Smooth muscle cell (in vitro differentiated cells): ENCODE data around the gene CCDC85B. TPM values are rescaled to one million over a fixed set of nuclear protein-coding genes. Genes with fewer than 3 reads are reported as not detected.

Experiments
- DNase-seq: peaks from one replicate; lab custom pipeline; 2025; ENCODE audit not compliant: unreplicated experiment; lab: John Stamatoyannopoulos, UW
- H2AFZ ChIP-seq: fragments of 200-600 bp; sonication (generic); 2 replicates; pipeline ENCODE4 v1.6.0; 2016; ENCODE audit warnings: antibody characterized with exemption, low read depth, mild to moderate bottlenecking
- H3F3A ChIP-seq: fragments of 200-600 bp; sonication (generic); 2 replicates; pipeline ENCODE4 v1.6.0; 2017; ENCODE audit warnings: antibody characterized with exemption, low read depth
- H3K27ac ChIP-seq: fragments of 200-600 bp; sonication (generic); 2 replicates; pipeline ENCODE4 v1.5.1; 2016; ENCODE audit warnings: low read depth, mild to moderate bottlenecking
- H3K27me3 ChIP-seq: fragments of 200-600 bp; sonication (generic); 2 replicates; pipeline ENCODE4 v1.6.1; 2016; ENCODE audit warnings: low read depth, mild to moderate bottlenecking
- H3K36me3 ChIP-seq: fragments of 200-600 bp; sonication (generic); 2 replicates; pipeline ENCODE4 v1.5.1; 2016; ENCODE audit warnings: low read depth
- H3K4me1 ChIP-seq: fragments of 200-600 bp; sonication (generic); 2 replicates; pipeline ENCODE4 v1.5.1; 2016; ENCODE audit warnings: low read depth
- H3K4me2 ChIP-seq: fragments of 200-600 bp; sonication (generic); 2 replicates; pipeline ENCODE4 v1.6.0; 2016; ENCODE audit warnings: mild to moderate bottlenecking
- H3K4me3 ChIP-seq: fragments of 200-600 bp; sonication (generic); 2 replicates; pipeline ENCODE4 v1.5.1; 2016; ENCODE audit warnings: mild to moderate bottlenecking
- H3K79me2 ChIP-seq: fragments of 200-600 bp; sonication (generic); 2 replicates; pipeline ENCODE4 v1.6.0; 2016; ENCODE audit warnings: low read depth, mild to moderate bottlenecking
- H3K9ac ChIP-seq: fragments of 200-600 bp; sonication (generic); 2 replicates; pipeline ENCODE4 v1.6.0; 2016; ENCODE audit warnings: low read depth
- H3K9me3 ChIP-seq: fragments of 200-600 bp; sonication (generic); replicated peaks from 2 replicates; pipeline ENCODE4 v1.5.1; 2016; ENCODE audit warnings: low read depth
- H4K20me1 ChIP-seq: fragments of 200-600 bp; sonication (generic); 2 replicates; pipeline ENCODE4 v1.6.0; 2016; ENCODE audit warnings: low read depth
- WGBS: methylation state at CpG from one replicate; pipeline ENCODE4 v1.1.7; 2016; ENCODE audit warnings: low lambda C conversion rate; 5-methylcytosine and 5-hydroxymethylcytosine counted together
- polyA plus RNA-seq: library from polyadenylated mRNA; unstranded; fragments of >200 nt; fragmentation: Nextera tagmentation; extraction: Ambion mirVana; gene quantifications from 2 replicates; pipeline ENCODE4 v1.2.1, GENCODE V29; 2016
- total RNA-seq: library from RNA; depleted of rRNA; stranded (reverse); fragments of >200 nt; gene quantifications from 2 replicates; pipeline ENCODE4 v1.2.3, GENCODE V29; 2014
- TF ChIP-seq, protein P1 (sequence below): fragments of 200-600 bp; sonication (generic); IDR thresholded peaks from 2 replicates; pipeline ENCODE4 v1.5.1; 2017; ENCODE audit warnings: borderline replicate concordance, mild to moderate bottlenecking, antibody characterized with exemption; ENCODE audit not compliant: insufficient read depth, poor library complexity, severe bottlenecking

The CCDC85B gene
- total and polyA plus RNA-seq, 2 experiments from 2014 or later = 19.5 to 55.7 TPM

DNA sequence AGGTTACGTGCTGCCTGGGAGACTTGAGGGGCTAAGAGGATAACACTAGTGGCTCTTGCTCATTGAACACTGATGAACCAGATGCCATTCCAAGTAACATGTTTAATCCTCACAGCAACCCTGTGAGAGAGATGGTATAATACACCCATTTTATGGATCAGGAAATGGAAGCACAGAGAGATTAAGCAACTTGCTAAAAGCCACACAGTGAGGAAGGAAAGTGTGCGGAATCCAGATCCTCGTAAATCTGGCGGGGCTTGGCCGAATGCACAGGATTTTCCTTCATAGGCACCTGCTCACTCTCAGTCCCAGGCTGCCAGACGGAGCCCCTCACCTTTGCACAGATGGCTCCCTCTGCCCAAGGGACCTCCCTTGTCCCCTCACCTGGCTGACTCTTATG, 17.4 kb downstream of the CCDC85B start:
- no peak for DNase-seq
- no peak overlapping the region for H3K9ac ChIP-seq
- TF ChIP-seq, protein P1, sequence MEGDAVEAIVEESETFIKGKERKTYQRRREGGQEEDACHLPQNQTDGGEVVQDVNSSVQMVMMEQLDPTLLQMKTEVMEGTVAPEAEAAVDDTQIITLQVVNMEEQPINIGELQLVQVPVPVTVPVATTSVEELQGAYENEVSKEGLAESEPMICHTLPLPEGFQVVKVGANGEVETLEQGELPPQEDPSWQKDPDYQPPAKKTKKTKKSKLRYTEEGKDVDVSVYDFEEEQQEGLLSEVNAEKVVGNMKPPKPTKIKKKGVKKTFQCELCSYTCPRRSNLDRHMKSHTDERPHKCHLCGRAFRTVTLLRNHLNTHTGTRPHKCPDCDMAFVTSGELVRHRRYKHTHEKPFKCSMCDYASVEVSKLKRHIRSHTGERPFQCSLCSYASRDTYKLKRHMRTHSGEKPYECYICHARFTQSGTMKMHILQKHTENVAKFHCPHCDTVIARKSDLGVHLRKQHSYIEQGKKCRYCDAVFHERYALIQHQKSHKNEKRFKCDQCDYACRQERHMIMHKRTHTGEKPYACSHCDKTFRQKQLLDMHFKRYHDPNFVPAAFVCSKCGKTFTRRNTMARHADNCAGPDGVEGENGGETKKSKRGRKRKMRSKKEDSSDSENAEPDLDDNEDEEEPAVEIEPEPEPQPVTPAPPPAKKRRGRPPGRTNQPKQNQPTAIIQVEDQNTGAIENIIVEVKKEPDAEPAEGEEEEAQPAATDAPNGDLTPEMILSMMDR = no peak
- H3K36me3 ChIP-seq = no peaks in the 10 kb centered on the region
- no peaks in the 10 kb centered on the region for H3K27me3 ChIP-seq
- no peaks in the 10 kb centered on the region for H4K20me1 ChIP-seq
- H3K4me2 ChIP-seq = no peak overlapping the region
- H3K27ac ChIP-seq = no peak overlapping the region
- no peak overlapping the region for H3K4me3 ChIP-seq
- WGBS = 77% methylated on average over 6 of the region's 6 CpGs
- H3K9me3 ChIP-seq = no peaks in the 10 kb centered on the region
- H3K4me1 ChIP-seq = peaks cover 7% of the 10 kb centered on the region
- H2AFZ ChIP-seq = no peak overlapping the region
- H3F3A ChIP-seq = no peaks in the 10 kb centered on the region
- no peaks in the 10 kb centered on the region for H3K79me2 ChIP-seq

DNA sequence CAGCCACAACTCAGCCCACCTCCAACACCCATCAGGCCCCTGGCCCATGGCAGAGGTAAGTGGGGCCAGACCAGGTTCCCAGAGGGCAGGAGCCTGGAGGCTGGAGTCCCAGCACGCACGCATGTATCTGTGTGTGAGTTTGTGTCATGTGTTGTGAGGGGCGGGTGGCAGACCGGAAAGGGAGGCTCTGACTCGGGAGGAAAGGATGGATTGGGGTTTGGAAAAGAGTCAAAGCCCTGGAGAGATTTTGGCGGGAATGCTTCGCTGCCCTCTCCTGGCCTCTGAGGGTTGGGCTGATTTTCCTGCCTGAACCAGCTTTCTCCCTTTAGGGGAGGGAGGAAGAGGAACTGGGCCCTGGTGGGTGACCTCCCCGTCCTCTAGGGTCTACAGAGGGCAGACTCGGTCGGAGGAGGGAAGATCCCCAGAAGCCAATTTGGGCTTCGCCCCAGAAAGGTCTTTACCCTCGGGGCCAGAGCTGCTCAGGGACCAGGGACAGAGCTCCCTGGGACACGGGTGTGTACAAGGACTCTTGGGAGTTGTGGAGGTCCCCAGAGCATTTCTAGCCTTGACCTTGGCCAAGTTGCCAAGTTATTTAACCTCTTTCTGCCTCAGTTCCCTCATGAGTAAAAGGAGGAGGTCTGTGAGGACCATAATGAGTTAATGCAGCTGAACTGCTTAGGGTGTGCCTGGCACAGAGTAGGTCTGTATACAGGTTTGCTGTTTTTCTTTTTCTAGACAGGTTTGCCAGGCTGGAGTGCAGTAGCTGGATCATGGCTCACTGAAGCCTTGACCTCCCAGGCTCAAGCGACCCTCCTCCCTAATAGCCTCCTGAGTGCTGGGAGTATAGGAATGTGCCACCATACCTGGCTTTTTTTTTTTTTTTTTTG, 21.5 kb downstream of the CCDC85B start:
- H3K4me3 ChIP-seq = no peak overlapping the region
- 41% methylated on average over 14 of the region's 14 CpGs for WGBS

DNA sequence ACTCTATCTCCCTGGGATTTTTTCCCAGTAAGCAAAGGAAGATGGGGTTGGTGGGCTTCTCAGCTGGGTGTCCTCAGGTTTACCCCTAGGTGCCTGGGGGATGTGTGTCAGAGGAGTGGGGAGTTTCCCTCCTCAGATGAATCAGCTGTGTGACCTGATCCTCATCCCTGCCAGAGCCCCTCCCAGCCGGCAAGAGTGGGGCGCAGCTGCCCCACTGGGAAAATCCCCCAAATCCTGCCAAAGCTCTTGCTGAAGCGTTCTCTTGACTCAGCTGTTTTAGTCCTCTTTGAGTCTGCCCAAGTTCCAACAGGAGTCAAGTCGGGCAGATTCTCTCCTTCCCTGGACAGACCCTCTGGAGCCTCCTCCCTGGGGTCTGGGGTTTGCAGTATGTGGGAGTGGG, 22.4 kb downstream of the CCDC85B start:
- Histone ChIP-seq H3F3A (peaks cover 19% of the 10 kb centered on the region), H3K36me3 (no peaks in the 10 kb centered on the region), H3K79me2 (peaks cover 13% of the 10 kb centered on the region), H2AFZ (no peak overlapping the region), H3K9ac (peak overlapping the region; percentile 31), H3K4me1 (peaks cover 8% of the 10 kb centered on the region), H3K4me3 (no peak overlapping the region), H3K4me2 (peak overlapping the region; percentile 15), H3K9me3 (no peaks in the 10 kb centered on the region), H3K27ac (peak overlapping the region; percentile 61), H3K27me3 (no peaks in the 10 kb centered on the region), H4K20me1 (no peaks in the 10 kb centered on the region)
- 55% methylated on average over 4 of the region's 4 CpGs for WGBS
- TF ChIP-seq, protein P1 = no peak
- DNase-seq = no peak

More for the DNA sequence above, 21.5 kb downstream of the CCDC85B start:
- Histone ChIP-seq H3K4me1 (no peaks in the 10 kb centered on the region), H3F3A (peaks cover 10% of the 10 kb centered on the region), H3K79me2 (peaks cover 4% of the 10 kb centered on the region), H3K9ac (no peak overlapping the region), H4K20me1 (no peaks in the 10 kb centered on the region), H3K4me2 (peak overlapping the region; percentile 15), H3K27me3 (no peaks in the 10 kb centered on the region), H3K9me3 (no peaks in the 10 kb centered on the region), H3K36me3 (no peaks in the 10 kb centered on the region), H3K27ac (peak overlapping the region; percentile 37), H2AFZ (no peak overlapping the region)
- TF ChIP-seq, protein P1 = peak; percentile 11
- DNase-seq = no peak
